Hypothalamus (tissue), 51 donors: Measurements from ENCODE around the gene LRRC3.
A peak's percentile ranks its signal among the peaks of the same experiment; 100 is the strongest.

Source experiments
- DNase-seq, 51 donors: peaks; one replicate each; lab custom pipeline; 2025; lab: John Stamatoyannopoulos, UW

LRRC3 gene

GRCh38 chr21:44473915-44474555 lies 18.7 kb downstream of the LRRC3 start:
- no peak for DNase-seq

GRCh38 chr21:44475266-44475845 lies 20.0 kb downstream of the LRRC3 start:
- no peak for DNase-seq

- no peak for DNase-seq
These were observed 21.8 kb downstream of the LRRC3 start for GRCh38 chr21:44477131-44477530.

GRCh38 chr21:44477712-44478111 lies 22.4 kb downstream of the LRRC3 start:
- no peak for DNase-seq

- peak in 1 of 51 donors; percentile 18 for DNase-seq
These were observed 23.0 kb downstream of the LRRC3 start for GRCh38 chr21:44478124-44478800.

- DNase-seq = no peak
These were observed 23.5 kb downstream of the LRRC3 start for GRCh38 chr21:44478801-44479167.

GRCh38 chr21:44479556-44480199 lies 24.4 kb downstream of the LRRC3 start:
- DNase-seq = peak in 11 of 51 donors; percentile 11 to 49 (median 21)

- no peak for DNase-seq
These were observed 25.1 kb downstream of the LRRC3 start for GRCh38 chr21:44480200-44481053.

- DNase-seq = no peak
These were observed 27.4 kb downstream of the LRRC3 start for GRCh38 chr21:44482581-44483287.

GRCh38 chr21:44483288-44484237 lies 28.3 kb downstream of the LRRC3 start:
- DNase-seq = no peak

- DNase-seq = no peak
These were observed 29.4 kb downstream of the LRRC3 start for GRCh38 chr21:44484498-44485253.

GRCh38 chr21:44485254-44485793 lies 30.0 kb downstream of the LRRC3 start:
- no peak for DNase-seq

- no peak for DNase-seq
These were observed 30.5 kb downstream of the LRRC3 start for GRCh38 chr21:44485796-44486195.

- DNase-seq = no peak
These were observed 31.0 kb downstream of the LRRC3 start for GRCh38 chr21:44486302-44486701.

- DNase-seq = no peak
These were observed 32.5 kb downstream of the LRRC3 start for GRCh38 chr21:44487831-44488230.

- DNase-seq = no peak
These were observed 34.7 kb downstream of the LRRC3 start for GRCh38 chr21:44489962-44490361.

- DNase-seq = no peak
These were observed 35.1 kb downstream of the LRRC3 start for GRCh38 chr21:44490405-44490804.

- no peak for DNase-seq
These were observed 35.5 kb downstream of the LRRC3 start for GRCh38 chr21:44490816-44491215.
